Measurements from ENCODE around the gene XKR7. TPM values are rescaled to one million over a fixed set of nuclear protein-coding genes. Genes with fewer than 3 reads are reported as not detected.

XKR7 gene
- total RNA-seq, 4 donors from 2014 or later, result not detected

DNA sequence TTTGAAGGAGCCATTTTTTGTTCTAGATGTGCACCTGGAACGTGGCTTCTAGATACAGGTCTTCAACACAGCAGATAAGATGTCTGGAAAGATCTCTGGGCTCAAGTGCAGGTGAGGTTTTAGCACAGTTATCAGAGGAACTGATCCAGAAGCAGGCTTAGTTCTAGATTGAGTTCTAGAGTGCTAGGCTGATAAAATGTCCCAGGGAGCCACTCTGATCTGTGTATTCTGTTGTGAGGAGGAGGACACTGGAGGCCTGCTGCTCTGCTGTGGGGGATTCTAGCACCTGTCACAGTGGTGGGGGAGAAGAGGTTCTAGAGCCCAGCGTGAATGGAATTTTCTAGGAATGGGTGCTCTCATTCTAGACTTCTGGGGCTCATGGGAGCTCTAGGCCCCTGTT lies 30.3 kb downstream of the XKR7 start:
- no peaks in the 10 kb centered on the region for H3K36me3 ChIP-seq
- H3K27ac ChIP-seq, result no peak overlapping the region
- no peaks in the 10 kb centered on the region for H3K9me3 ChIP-seq
- H3K4me1 ChIP-seq, result peaks cover 3% of the 10 kb centered on the region
- TF ChIP-seq POLR2AphosphoS5 (IDR thresholded peaks at IDR 0.05) (no peak), EP300 (IDR thresholded peaks at IDR 0.05) (no peak), POLR2A (IDR thresholded peaks at IDR 0.05) (no peak)
- TF ChIP-seq, protein P1, sequence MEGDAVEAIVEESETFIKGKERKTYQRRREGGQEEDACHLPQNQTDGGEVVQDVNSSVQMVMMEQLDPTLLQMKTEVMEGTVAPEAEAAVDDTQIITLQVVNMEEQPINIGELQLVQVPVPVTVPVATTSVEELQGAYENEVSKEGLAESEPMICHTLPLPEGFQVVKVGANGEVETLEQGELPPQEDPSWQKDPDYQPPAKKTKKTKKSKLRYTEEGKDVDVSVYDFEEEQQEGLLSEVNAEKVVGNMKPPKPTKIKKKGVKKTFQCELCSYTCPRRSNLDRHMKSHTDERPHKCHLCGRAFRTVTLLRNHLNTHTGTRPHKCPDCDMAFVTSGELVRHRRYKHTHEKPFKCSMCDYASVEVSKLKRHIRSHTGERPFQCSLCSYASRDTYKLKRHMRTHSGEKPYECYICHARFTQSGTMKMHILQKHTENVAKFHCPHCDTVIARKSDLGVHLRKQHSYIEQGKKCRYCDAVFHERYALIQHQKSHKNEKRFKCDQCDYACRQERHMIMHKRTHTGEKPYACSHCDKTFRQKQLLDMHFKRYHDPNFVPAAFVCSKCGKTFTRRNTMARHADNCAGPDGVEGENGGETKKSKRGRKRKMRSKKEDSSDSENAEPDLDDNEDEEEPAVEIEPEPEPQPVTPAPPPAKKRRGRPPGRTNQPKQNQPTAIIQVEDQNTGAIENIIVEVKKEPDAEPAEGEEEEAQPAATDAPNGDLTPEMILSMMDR (IDR thresholded peaks at IDR 0.05), result no peak
- peaks cover 38% of the 10 kb centered on the region for H3K27me3 ChIP-seq
- no peak for DNase-seq (ENCODE audit: low spot score in 2 of 2)
- no peak overlapping the region for H3K4me3 ChIP-seq
- WGBS, result 60% methylated on average over 2 of the region's 2 CpGs

DNA sequence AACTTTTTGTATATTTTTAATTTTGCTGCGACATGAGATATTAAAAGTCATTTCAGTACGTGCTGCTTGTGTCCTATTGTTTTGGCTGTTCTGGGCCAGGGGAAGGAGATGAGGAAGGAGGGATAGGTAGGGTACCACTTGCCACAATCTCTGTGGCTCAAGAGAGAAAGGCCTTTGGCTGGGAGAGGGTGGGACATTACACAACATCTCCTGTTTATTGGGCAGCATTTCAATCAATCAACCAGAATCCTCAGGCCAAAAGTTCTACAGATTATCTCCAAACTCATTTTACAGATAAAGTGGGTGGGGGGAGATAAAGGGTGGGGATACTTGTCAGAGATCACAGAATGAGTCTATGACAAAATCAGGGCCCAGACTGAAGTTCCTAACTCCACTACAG lies 35.4 kb downstream of the XKR7 start:
- Histone ChIP-seq H3K27me3 (no peaks in the 10 kb centered on the region), H3K27ac (no peak overlapping the region), H3K4me3 (no peak overlapping the region), H3K9me3 (no peaks in the 10 kb centered on the region), H3K4me1 (no peaks in the 10 kb centered on the region), H3K36me3 (no peaks in the 10 kb centered on the region)
- 79% methylated on average over 2 of the region's 2 CpGs for WGBS
- no peak for TF ChIP-seq EP300 (IDR thresholded peaks at IDR 0.05)
- no peak for TF ChIP-seq POLR2A (IDR thresholded peaks at IDR 0.05)
- TF ChIP-seq POLR2AphosphoS5 (IDR thresholded peaks at IDR 0.05), result no peak
- TF ChIP-seq, protein P1 (IDR thresholded peaks at IDR 0.05), result no peak
- DNase-seq (ENCODE audit: low spot score in 2 of 2), result no peak

DNA sequence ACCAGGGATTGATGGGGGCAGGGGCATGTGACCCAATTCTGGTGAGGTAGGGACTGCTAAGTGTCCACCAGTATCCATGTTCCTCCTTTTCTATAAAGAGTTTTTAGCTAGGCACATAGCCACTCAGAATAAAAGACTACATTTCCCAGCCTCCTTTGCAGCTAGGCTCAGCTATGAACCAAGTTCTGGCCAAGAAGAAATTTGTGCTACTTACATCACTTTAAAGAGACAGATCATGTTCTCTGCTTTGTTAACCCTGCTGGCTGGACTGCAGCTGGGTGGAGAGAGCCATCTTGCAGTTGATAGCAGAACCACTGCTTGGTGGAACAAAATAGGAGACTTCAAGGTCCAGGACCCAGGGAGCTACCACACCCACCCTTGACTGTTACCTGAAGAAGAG lies 37.0 kb downstream of the XKR7 start:
- Histone ChIP-seq H3K27me3 (peaks cover 6% of the 10 kb centered on the region), H3K36me3 (no peaks in the 10 kb centered on the region), H3K4me3 (no peak overlapping the region), H3K4me1 (no peaks in the 10 kb centered on the region), H3K27ac (no peak overlapping the region), H3K9me3 (no peaks in the 10 kb centered on the region)
- TF ChIP-seq EP300 (IDR thresholded peaks at IDR 0.05) (no peak), POLR2AphosphoS5 (IDR thresholded peaks at IDR 0.05) (no peak), POLR2A (IDR thresholded peaks at IDR 0.05) (no peak)
- TF ChIP-seq, protein P1 (IDR thresholded peaks at IDR 0.05), result no peak
- DNase-seq (ENCODE audit: low spot score in 2 of 2), result no peak

DNA sequence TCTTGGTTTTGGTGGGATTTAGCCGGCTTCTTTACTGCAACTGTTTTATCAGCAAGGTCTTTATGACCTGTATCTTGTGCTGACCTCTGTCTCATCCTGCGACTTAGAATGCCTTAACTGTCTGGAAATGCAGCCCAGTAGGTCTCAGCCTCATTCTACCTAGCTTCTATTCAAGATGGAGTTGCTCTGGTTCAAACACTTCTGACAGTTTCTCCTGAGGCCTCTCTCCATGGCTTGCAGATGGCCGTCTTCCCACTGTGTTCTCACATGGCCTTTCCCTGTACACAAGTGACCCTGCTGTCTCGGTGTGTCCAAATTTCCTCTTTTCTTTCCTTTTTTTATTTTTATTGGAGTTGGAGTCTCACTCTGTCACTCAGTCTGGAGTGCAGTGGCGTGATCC lies 38.1 kb downstream of the XKR7 start:
- TF ChIP-seq POLR2A (IDR thresholded peaks at IDR 0.05), result no peak
- TF ChIP-seq POLR2AphosphoS5 (IDR thresholded peaks at IDR 0.05), result no peak
- no peak for TF ChIP-seq EP300 (IDR thresholded peaks at IDR 0.05)
- TF ChIP-seq, protein P1 (IDR thresholded peaks at IDR 0.05), result no peak
- Histone ChIP-seq H3K27ac (no peak overlapping the region), H3K4me1 (no peaks in the 10 kb centered on the region), H3K27me3 (peaks cover 14% of the 10 kb centered on the region), H3K9me3 (no peaks in the 10 kb centered on the region), H3K36me3 (no peaks in the 10 kb centered on the region), H3K4me3 (no peak overlapping the region)
- no peak for DNase-seq (ENCODE audit: low spot score in 2 of 2)
- WGBS, result 91% methylated on average over 5 of the region's 5 CpGs

DNA sequence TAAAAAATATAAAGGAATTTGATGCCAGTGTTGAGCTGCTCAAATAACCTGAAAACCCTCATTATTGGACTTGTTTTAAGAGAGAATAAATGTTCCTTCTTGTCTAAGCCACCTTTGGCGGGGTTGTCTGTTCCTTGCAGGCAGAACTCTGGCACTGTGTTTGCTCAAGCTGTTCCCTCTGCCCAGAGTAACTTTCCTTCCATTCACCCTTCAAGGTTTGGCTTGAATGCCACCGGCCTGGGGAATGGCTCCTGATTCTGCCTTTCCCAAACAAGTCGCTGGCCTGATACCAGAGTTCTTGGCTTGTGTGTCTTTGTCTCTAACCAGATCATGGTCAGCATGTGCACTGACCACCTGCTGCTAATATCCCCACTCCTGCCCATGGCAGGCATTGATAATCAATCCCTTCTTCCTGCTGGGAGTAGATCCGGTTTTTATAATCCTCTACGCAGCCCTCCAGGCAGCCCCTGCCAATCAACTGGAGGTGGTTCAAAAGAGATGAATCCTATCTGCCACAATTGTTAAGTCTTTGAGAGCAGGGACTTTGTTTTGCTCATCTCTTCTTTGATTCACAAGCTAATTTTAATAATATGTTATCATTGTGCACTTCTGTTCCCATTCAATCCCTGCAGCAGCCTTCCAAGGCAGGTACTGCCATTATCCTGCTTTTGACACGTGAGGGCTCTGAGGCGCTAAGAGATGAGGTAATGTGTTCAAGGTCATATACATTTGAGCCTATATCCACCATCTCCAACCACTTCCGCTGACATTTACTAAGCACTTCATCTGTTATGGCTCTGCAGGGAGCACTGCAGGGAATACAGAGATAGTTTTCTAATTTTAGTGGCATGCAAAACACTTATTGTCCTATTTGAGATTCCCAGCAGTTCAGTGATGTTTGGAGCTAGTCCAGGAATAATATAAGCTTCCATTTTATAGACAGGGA lies 39.2 kb downstream of the XKR7 start:
- no peaks in the 10 kb centered on the region for H3K36me3 ChIP-seq
- no peak overlapping the region for H3K27ac ChIP-seq
- no peaks in the 10 kb centered on the region for H3K9me3 ChIP-seq
- no peak for DNase-seq (ENCODE audit: low spot score in 2 of 2)
- no peak for TF ChIP-seq EP300 (IDR thresholded peaks at IDR 0.05)
- TF ChIP-seq, protein P1 (IDR thresholded peaks at IDR 0.05), result no peak
- TF ChIP-seq POLR2A (IDR thresholded peaks at IDR 0.05), result no peak
- TF ChIP-seq POLR2AphosphoS5 (IDR thresholded peaks at IDR 0.05), result no peak
- 57% methylated on average over 8 of the region's 8 CpGs for WGBS
- H3K4me1 ChIP-seq, result no peaks in the 10 kb centered on the region
- H3K4me3 ChIP-seq, result no peak overlapping the region
- H3K27me3 ChIP-seq, result peaks cover 21% of the 10 kb centered on the region
